OCI-M2 (cell line): ENCODE measurements around the gene EIPR1.
"Not testable (repeated sequence)": the region's sequence is repeated elsewhere in the genome, so short reads cannot be mapped to it uniquely, and the experiment has no call there.

ENCODE experiments used
- DNase-seq: peaks from one replicate; lab custom pipeline; 2025; ENCODE audit not compliant: unreplicated experiment; lab: John Stamatoyannopoulos, UW

EIPR1 gene

GRCh38 chr2:3291113-3291512 lies 86.5 kb downstream of the EIPR1 start:
- DNase-seq = no peak

- no peak for DNase-seq
Observed at GRCh38 chr2:3290655-3291054, 87.0 kb downstream of the EIPR1 start.

- DNase-seq = no peak
Observed at GRCh38 chr2:3289971-3290370, 87.6 kb downstream of the EIPR1 start.

DNA sequence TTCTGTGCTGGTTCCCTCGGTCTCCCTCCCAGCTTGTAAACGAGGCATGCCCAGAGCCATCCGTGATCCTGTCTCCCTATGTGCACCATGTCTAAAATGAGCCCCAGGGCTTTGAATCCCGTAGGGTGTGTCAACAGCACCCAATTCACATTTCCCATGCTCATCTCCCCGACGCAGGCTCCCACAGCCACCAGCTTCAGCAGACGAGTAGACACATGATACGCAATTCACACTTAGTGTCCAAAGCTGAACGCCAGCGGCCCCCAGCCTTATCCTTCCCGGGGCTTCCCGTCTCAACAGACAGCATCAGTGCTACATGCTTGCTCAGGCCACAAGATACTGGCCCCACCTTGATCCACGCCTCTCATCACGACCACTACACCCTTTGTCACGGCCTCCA lies 88.1 kb downstream of the EIPR1 start:
- no peak for DNase-seq

GRCh38 chr2:3289171-3289515 lies 88.5 kb downstream of the EIPR1 start:
- DNase-seq = no peak

- no peak for DNase-seq
Observed at GRCh38 chr2:3288470-3289170, 89.0 kb downstream of the EIPR1 start.

- DNase-seq = no peak
Observed at GRCh38 chr2:3287896-3288295, 89.7 kb downstream of the EIPR1 start.

- DNase-seq = not testable (repeated sequence)
Observed at GRCh38 chr2:3286646-3287036, 91.0 kb downstream of the EIPR1 start.

DNA sequence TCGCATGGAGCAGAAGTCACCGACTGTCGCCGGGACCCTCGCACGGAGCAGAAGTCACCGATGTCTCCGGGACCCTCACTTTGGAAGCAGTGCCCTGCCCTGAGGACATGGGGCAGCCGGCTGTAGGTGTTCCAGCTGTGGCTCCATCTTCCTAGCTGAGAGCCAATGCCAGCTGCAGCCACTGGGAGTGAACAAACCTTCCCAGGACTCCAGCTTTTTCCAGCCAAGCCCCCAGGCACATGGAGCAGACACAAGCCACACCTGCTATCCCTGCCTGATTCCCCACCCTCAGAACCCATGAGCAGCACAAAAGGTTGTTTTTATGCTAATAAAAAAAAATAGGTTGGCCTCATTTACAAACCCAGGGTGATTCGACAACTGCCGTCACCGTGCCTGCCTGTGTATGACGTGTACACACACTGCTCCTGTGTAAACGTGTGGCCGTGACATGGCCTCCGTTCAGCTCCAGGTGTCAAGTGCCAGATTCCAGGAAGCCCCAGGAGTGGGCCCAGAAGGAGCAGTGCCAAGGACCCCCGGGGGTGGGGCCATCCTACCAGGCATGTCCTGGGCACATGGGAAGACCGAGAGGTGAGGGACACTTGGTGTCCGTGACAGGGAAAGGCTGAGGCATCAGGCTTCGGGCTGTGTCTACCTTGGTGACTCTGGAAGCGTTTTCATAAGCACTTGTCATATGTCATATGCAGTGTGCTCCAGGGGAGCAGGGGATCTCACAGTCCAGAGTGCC lies 91.5 kb downstream of the EIPR1 start:
- no peak for DNase-seq

GRCh38 chr2:3284657-3285630 lies 92.7 kb downstream of the EIPR1 start:
- no peak for DNase-seq

GRCh38 chr2:3283876-3284656 lies 93.6 kb downstream of the EIPR1 start:
- DNase-seq = not testable (repeated sequence)

- DNase-seq = no peak
Observed at GRCh38 chr2:3283206-3283605, 94.4 kb downstream of the EIPR1 start.

DNA sequence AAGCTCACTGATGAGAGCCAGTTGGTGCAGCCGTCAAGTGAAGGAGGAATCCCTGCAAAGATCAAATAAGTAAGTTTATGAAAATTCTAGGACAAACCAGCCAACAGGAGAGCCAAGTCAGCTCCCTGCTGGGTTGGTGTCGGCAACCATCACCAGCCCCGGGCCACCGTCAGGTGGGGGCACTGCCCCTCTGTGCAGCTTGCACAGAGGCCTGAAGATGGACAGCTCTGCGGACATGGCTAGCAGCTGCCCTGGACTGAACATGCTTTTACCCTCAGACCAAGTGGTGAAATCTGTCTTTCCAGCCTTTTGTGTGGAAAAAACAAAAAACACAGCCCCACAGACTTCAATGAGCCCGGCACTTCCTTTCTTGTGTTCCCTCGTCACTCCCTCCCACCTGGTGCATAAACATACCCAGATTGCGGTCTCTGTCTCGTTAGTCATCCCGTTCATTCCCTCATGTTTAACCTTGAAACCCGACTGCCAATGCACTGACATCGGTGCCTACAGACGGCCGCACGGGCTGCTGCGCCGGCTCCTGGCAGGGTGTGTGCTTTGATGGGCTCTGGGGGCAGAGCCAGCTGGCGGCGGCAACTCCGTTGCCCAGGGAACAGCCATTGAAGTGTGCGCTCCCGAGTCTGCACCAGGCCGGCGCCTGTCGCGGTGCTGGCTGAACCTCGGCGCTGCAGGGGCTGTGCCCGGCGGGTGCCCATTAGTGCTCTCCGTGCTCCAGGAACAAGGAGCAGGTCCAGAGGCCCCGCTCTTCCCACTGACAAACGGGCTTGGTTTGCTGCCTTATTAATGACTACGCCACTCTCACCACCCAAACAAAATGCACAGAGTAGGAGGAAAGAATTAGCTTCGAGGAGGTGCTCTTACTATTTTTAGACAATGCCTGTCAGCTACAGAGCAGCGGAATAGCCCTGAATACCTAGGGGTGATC lies 95.3 kb downstream of the EIPR1 start:
- no peak for DNase-seq

DNA sequence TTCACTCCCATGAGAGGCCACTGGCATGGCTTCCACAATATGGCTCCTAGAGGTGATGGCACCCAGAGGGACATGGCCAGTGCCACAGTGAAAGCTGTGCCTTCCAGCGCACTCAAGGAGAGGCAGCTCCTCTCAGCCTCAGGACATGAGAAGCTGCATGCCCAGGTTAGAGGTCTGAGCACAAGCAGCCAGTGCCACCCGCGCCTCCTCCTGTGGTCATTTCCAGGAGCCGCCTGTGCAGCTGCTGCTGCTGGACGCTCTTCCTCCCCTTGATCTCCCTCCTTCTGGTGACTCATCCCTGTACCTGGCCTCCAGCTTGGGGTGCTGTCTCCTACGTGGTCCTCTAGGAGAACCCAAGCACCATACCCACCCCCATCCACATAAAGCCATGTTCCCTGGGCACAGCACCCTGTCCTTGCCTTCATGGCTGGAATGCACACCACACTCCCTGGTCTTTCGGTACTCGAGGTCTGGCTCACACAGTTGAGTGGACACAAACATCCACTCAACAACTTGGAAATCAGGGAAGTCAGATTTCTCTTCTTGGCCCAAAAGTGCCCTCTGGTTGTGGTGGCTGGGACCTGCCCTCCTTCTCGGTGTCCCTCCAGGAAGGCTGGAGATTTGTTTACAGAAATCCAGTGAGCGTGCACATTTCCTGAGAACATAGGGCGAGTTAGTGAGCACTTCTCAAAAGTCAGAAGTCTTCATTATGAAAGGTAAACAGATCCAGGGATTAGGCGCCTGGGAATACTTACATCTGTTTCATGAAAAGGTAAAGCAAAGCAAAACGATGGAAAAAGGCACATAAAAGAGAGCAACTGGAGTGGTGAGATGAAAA lies 96.7 kb downstream of the EIPR1 start:
- DNase-seq = no peak

DNA sequence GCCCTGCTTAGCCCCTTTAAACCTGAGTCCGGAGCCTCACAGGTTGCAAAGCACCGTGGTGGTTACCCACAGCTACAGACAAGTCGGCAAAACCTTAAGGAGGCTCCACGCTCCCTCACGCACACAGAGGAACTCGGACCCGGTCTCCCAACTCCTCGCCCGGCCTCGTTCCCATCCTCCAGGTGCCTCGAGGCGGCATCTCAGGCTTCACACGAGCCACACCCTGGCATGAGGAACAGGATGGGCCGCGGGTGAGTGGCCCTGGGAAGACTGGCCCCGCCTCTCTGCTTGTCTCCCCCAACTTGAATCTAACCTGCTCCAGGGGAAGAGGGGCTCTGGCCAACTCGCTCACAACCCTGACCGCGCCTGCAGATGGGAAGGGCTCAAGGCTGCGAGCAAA lies 97.4 kb downstream of the EIPR1 start:
- no peak for DNase-seq

DNA sequence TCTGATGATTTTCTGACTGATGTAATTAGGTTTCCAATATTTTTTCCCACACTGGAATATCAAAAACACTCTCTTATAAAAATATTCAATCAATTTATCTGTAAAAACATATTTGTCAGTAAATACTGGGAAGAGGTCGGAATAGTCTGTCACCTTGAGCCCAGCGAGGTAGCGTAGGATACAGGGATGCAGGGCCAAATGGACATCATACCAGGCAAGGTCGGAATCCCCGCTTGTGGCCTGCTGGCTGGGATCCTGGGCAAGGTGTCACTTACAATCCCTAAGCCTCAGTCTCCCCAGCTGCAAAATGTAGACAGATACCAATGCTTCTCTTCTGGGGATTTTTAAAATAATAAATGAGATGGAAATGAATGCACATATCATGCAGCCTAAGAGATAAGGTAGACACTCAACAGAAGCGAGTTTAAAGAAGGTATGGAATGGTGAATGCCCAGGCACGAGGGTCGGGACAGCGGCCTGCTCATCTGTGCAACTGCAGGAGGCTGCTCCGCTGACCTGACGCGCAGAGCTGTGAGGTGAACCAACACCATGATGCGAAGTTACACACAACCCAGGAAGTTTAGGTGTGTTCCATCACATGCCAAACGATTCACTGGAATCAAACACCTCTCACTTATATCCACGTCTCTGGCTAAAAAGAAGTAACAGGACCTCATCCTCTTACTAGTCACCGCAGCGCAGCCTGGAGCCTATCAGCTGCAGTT lies 98.2 kb downstream of the EIPR1 start:
- no peak for DNase-seq

DNA sequence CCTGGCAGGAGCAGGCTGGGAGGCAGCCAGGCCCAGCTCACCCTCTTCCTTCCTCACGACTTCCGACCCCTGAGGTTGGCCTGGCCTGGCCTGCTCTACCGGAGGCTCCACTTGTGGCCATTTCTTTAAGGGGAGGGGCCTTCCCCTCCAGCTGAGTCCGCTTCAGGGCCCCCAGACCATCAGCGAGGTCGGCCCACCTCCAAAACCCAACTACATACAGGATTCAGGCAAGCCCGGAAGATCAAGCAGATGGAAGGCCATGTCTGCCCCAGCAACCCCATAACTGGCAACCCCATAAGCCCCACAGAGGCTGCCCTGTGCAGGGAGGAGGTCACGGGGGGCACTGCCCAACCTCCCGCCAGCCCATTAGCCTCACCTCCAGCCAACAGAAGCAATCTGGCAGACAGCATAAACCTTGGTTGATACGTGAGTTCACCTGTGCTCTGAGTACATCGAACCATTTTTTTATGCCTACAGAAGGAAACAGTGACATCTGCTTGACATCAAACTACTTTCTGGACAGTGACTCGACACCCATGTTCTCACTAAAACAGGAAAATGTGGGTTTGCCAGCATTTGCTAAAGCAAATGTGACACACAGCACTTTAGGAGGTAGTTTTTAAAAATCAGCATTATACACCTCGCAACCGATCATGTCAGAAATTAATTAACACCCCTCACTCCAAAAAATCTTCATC lies 98.9 kb downstream of the EIPR1 start:
- DNase-seq = no peak
